HS-5 (cell line): ENCODE results near the gene MACO1.

Source experiments
- DNase-seq: peaks from one replicate; pipeline ENCODE4 v3.0.0-alpha.2; 2012; ENCODE audit warnings: low read depth

The MACO1 gene

GRCh38 chr1:25543425-25544242 lies 112.9 kb downstream of the MACO1 start, which contains the start of gene LDLRAP1:
LDLRAP1 (plus strand) TSS chr1:25543606; CDS start chr1:25543699, 93 bp downstream.
- no peak for DNase-seq

GRCh38 chr1:25544243-25544764 lies 113.6 kb downstream of the MACO1 start:
- no peak for DNase-seq

GRCh38 chr1:25544819-25545218 lies 114.1 kb downstream of the MACO1 start:
- DNase-seq: no peak

- DNase-seq: no peak
Observed at GRCh38 chr1:25545767-25546166, 115.1 kb downstream of the MACO1 start.

GRCh38 chr1:25546193-25546592 lies 115.5 kb downstream of the MACO1 start:
- no peak for DNase-seq

GRCh38 chr1:25548601-25549000 lies 117.9 kb downstream of the MACO1 start:
- no peak for DNase-seq

- no peak for DNase-seq
Observed at GRCh38 chr1:25549273-25550154, 118.8 kb downstream of the MACO1 start.
